ENCODE results near the gene ETF1.

Gene ETF1

GRCh38 chr5:138563340-138564118, 20.5 kb upstream of the ETF1 start:
- no peak for DNase-seq

- no peak for DNase-seq
These were observed 17.9 kb upstream of the ETF1 start for GRCh38 chr5:138560971-138561370.

GRCh38 chr5:138559937-138560336, 16.9 kb upstream of the ETF1 start:
- DNase-seq: no peak

- DNase-seq: no peak
These were observed 14.6 kb upstream of the ETF1 start for GRCh38 chr5:138557677-138558076.

GRCh38 chr5:138554143-138554542, 11.1 kb upstream of the ETF1 start:
- DNase-seq: no peak

- no peak for DNase-seq
These were observed 10.5 kb upstream of the ETF1 start for GRCh38 chr5:138553437-138554095.

GRCh38 chr5:138552657-138553056, 9.6 kb upstream of the ETF1 start:
- DNase-seq: no peak

GRCh38 chr5:138549414-138549813, 6.4 kb upstream of the ETF1 start:
- no peak for DNase-seq

GRCh38 chr5:138545919-138546562, 3.0 kb upstream of the ETF1 start:
- DNase-seq: no peak

- no peak for DNase-seq
These were observed 1.4 kb upstream of the ETF1 start for GRCh38 chr5:138544181-138545134.

- DNase-seq: no peak
These were observed 681 bp upstream of the ETF1 start for GRCh38 chr5:138543730-138544104.

- peak; percentile 14 for DNase-seq
These were observed 668 bp downstream of the ETF1 start for GRCh38 chr5:138542180-138542955.

- DNase-seq: no peak
These were observed 1.4 kb downstream of the ETF1 start for GRCh38 chr5:138541511-138542179.

GRCh38 chr5:138539791-138540190, 3.2 kb downstream of the ETF1 start:
- no peak for DNase-seq

GRCh38 chr5:138538943-138539627, 4.0 kb downstream of the ETF1 start:
- no peak for DNase-seq

- DNase-seq: no peak
These were observed 6.2 kb downstream of the ETF1 start for GRCh38 chr5:138536665-138537315.

- no peak for DNase-seq
These were observed 6.8 kb downstream of the ETF1 start for GRCh38 chr5:138536215-138536614.

GRCh38 chr5:138533973-138534941, 8.8 kb downstream of the ETF1 start:
- DNase-seq: no peak

- no peak for DNase-seq
These were observed 13.2 kb downstream of the ETF1 start for GRCh38 chr5:138529812-138530211.

Data from central memory CD4-positive, alpha-beta T cell (primary cell).